HG02571 (cell line): ENCODE results near the gene CCDC116.
"Not testable (repeated sequence)": the region's sequence is repeated elsewhere in the genome, so short reads cannot be mapped to it uniquely, and the experiment has no call there.

Experiments
- ATAC-seq: cut with Tn5 transposase; IDR thresholded peaks from one replicate; pipeline ENCODE4 v1.9.1; 2021; ENCODE audit warnings: mild to moderate bottlenecking, moderate library complexity; ENCODE audit not compliant: unreplicated experiment

Gene CCDC116

DNA sequence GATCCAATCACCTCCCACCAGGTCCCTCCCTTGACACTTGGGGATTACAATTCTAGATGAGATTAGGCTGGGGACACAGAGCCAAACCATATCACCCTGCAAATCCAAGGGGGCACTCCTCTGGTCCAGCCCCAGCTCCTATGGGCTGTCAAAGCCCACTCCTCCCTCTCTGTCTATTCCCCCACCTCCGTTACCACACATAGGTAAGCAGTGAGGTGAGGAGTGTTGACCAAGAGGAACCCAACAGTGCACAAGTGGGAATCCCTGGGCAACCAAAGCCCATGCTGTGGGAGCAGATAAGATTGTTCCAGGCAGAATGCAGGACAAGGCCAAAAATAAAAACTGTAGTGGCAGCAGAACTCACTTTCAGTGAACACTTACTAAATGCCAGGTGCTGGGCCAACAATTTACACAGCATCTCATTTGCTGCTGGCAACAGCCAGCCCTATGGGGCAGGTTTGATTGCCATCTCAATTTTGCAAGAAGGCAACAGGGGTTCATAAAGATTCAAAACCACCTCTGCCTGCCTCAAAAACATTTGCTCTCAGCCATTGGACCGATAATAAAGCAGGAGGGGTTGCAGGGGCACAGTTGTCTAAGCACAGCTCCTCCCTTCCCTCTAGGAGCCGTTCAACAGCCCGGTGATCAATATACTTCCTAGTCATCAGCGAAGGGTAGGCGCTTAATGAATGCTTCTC is 18.4 kb downstream of the CCDC116 start:
- ATAC-seq = no peak

DNA sequence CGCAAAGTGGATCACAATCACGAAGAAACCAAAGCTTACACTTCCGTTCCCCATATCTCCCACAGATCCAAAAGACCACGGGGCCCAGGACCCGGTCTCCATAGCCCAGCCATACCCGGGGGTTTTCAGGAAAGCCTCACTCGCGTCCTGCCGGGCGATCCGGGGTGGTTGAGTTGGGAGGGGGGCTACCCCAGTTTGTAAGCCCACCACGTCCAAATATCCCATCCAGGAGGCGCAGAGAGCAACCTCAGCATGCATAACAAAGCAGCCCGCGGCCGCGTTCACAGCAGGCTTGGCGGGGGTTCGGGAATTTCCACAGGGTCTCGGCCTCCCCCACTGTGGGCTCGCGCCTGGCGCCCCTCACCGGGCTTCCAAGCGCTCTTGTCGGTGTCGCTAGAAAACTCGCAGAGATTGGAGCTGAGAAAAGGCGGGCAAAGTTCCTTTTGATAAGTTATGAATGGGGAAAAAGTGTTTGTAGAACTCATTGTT is 19.0 kb downstream of the CCDC116 start:
- peak; percentile 23 for ATAC-seq

DNA sequence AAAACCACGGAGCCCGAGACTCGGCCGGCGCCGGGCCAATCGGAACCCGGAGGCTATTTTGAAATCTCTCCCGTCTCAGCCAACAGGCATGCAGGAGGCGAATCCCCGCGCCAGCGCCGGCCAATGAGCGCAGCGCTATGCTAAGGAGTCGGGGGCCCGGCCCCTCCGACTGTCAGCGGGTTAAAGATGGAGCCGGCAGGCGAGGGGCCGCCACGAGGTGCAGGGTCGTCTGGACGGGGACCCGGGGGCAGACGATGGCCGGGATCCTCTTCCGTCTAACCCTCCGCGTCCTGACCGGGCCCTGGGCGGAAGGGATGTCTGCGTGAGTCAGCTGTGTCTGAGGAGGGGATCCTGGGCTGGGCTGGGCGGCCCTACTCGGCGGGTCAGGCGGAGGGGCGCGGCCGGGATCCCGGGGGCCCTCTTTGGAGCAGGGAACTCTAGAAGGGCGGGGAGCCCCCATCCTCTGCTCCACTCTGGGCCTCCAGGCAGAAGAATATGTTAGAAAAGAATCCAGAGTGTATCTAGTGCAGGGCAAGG is 19.5 kb downstream of the CCDC116 start:
- peak; percentile 86 for ATAC-seq

DNA sequence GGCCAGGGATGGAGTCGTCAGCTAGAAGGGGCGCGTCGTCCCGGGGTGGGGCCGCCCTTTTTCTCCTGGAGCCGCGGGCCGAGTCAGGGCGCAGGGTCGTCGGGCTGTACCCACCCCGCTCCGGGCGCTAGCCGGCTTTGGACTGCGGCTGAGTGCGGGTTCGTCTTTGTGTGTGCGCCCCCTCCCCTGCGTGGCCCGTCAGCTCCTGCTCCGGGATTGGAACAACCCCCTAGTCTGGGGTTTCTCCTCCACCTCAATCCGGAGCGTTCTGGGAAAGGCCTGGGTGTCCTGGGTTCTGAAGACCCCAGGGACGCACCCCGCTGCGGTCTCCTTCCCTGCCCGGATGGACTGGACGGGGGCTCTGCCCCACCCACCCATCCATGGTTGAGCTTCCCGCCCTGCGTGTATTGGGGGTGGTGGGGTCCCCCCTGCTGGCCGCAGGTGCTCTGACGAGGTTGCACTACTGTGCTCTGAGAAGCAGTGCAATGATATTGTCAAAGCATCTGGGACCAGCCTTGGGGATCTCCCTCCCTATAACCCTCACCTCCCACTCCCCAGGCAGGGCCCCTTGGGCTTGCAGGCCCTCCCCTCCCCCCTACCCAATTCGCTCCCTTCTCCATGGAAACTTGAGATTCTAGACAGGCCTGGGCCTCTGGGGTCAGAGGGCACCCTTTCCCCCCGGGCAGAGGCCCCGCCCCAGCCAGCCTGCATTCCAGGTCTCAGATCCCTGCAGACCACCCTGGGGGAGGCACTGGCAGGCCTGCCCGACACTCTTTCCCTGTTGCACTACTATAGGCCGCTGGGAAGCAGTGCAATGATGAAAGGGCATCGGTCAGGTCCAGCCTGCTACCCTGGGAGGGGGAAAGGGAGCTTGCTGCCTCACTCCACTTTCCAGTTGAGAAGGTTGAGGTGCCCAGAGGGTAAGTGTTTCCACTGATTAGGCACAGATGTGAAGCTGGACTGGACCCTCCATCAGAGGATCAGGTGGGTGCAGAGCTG is 20.3 kb downstream of the CCDC116 start:
- no peak for ATAC-seq

DNA sequence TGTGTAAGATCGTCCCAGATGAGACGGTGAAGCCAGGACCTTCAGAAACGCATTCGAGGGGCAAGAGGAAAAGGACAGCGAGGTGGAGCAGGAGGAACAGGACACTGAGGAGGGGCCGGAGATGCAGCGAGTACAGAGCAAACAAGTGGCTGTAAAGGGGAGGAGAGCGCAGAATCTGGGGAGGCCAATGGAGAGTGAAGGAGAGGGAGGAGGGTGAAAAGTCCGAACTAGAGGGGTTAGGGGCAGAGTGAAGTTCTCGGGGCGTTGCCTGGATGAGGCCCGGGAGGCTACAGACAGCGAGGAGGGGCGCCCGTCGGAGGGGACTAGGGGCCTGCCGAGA is 24.4 kb downstream of the CCDC116 start:
- no peak for ATAC-seq

DNA sequence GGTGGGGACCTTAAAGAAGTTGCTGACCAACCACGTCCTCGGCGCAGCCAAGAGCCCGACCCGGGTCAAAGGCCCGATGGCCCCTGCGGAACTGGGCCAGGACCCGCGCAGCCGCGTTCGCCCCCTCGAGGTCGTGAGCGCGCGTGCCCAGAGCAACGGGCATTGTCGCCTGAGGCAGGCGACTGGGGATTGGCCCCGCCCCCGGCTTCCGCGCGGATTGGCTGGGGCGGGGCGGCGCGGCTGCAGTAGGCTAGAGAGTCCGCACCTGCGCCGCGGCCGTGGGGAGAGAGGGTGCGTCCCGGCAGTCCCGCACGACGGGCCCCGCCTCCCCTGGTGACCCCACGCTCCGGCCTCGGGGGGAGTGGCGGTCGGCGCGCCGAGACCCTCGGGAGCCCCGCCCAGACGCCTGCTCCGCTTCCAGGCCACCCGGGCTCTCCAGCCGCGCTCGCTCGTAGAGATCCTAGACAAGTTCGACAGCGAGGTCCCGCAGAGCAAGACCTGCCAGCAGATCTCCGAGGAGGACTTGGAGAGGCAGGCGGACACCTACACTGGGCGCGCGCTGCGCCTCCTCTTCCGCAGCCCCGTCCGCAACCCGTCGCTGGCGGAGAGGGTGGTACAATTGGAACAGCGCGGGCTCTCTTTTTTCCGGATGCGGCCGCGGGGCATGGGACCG is 24.9 kb downstream of the CCDC116 start:
- ATAC-seq = no peak

DNA sequence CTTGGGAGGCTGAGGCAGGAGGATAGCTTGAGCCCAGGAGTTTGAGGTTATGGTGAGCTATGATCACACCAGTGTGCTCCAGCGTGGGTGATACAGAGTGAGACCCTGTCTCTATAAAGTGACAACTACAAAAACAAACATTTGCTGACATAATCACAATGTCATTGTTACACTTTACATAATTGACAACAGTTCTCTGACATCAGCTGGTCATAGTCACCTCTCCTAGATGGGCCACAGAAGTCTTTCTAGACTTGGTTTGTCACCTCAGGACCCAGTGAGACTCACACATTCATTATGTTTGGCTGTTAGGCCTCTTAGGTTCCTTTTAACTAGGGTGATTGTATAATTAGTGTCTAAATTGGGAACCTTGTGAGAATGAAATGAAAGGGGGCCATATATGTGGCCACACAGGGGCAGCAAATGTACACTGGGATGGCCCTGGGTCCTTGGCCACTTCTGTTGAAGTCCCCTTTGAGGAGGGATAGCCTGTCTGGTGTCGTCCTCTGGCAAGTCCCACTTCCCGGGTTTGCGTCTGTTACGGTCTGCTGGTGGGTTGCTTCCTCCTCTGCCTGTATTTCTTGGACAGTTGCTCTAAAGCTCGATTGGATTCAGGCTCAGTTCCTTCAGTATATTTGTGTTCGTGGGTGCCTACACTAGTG is 27.4 kb downstream of the CCDC116 start:
- ATAC-seq = no peak

DNA sequence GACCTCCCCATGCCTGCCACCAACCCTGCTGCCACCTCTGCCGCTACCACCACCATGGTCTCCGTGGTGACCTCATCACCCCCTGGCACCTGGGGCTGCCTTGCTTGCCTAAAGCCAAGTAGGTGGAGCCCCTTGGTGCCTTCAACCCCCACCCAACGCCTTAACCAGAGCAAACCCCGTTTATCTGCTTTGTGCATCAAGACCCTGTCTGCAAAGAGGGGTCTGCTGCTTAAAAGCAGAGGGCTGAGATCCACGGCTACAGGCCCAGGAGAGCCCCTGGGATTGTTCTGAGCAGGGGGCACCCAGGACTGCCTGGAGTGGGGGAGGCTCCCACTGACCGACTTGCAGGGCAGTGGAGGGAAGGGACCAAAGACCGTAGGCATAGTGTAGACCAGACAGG is 28.3 kb downstream of the CCDC116 start:
- ATAC-seq = no peak

DNA sequence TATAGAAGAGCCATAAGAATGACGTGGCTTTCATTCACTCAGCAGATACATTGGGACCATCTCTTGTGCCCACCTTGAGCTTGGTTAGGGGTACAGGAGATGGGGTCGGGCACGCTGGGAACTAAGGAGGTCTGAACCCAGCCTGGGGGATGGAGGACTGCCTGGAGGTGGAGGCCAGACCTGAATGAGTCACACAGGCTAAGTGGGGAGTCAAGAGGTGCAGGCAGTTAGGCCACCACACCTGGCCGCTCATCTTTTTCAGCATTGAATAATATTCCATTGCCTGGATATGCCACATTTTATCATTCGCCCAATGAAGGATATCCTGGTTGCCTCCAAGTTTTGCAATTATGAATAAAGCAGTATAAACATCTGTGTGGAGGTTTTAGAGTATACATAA is 29.4 kb downstream of the CCDC116 start:
- no peak for ATAC-seq

DNA sequence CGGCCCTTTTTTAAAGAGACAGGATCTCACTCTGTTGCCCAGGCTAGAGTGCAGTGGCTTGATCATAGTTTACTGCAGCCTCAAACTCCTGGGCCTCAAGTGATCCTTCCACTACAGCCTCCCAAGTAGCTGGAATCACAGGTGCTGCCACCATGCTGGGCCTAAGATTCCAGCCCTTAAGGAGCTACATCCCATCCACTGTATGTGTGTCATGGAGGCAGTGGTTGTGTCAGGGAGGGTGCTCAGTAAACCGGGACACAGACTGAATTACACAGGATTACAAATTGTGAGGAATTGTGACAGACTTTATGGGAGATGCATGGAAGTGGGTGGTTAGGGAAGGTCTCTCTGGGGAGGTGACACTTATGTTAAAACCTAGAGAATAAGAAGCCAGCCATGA is 31.2 kb downstream of the CCDC116 start:
- ATAC-seq = no peak

DNA sequence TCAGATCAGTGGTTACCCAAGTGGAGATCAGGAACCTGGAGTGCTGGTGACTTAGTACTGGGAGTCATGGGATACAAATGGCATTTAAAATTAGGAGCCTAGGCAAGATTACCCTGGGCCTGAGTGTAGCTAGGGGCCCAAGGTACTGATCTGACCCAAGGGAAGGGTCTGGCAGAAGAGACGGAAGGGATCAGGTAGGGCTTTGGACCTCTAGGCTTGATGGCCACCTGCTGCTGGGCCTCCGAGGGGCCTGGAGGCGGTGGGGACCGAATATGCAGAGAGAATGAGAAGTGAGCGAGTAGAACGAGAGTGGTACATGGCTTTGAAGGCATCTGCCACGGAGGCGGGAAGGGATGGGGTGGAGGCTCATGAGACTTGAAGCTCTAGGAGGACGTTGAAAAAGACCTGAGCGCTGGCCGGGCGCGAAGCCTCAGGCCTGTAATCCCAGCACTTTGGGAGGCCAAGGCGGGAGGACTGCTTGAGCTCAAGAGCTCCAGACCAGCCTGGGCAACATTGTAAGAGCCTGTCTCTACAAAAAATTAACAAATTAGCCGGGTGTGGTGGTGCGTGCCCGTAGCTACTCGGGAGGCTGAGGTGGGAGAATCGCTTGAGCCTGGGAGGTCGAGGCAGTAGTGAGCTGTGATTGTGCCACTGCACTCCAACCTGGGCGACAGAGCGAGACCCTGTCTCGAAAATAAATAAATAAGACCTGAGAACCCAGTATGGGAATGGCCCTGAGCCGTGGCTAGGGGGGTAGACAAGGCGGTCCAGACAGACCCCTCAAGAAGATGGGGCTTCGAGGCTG is 32.7 kb downstream of the CCDC116 start:
- no peak for ATAC-seq

DNA sequence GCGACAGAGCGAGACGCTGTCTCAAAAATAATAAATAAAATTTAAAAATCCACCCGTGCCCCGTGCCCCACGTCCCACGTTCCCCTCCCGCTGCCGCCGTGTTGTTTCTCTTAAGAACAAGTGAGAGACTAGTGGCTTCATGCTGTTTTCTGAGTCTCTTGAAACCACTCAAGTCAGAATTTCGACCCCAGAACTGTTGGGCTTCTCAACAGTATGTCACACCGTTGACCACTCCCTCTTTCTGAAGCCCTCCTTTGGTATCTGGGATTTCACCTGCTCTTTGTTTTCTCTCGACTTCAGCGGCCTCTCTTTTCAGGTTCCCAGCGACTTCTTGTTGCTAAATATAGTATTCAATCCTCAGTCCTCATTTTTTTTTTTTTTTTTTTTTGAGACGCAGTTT is 34.2 kb downstream of the CCDC116 start:
- no peak for ATAC-seq

DNA sequence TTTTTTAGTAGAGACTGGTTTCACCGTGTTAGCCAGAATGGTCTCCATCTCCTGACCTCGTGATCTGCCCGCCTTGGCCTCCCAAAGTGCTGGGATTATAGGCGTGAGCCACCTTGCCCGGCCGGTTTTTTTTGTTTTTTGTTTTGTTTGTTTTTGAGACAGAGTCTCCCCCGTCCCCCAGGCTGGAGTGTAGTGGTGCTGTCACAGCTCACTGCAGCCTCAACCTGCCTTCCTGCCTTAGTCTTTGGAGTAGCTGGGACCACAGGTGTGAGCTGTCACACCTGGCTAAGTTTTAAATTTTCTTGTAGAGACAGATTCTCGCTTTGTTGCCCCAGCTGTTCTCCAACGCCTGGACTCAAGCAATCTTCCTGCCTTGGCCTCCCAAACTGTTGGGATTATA is 36.5 kb downstream of the CCDC116 start:
- no peak for ATAC-seq

DNA sequence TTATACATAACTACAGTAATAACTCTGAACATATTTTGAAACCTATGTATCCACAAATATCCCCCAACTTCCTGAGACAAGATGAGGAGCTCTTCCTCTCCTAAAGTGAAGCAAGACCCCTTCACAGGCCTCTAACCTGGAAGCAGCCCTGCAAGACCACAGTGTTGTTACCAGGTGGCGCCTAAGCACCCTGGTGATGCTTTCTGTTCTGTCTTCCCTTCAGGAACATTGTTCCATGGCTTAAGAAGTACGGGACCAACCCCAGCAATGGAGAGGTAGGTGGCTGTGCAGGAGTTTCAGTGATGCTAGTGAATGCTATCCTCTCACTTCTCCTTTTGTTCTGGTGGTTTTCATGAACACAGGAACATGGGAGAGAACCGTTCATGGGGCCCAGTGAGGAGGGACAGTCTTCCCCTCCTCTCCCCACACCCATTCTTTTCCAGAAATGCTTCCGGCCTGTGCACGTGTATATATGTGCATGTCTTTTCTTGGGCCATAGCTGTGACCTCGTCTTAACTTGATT is 39.6 kb downstream of the CCDC116 start:
- no peak for ATAC-seq

DNA sequence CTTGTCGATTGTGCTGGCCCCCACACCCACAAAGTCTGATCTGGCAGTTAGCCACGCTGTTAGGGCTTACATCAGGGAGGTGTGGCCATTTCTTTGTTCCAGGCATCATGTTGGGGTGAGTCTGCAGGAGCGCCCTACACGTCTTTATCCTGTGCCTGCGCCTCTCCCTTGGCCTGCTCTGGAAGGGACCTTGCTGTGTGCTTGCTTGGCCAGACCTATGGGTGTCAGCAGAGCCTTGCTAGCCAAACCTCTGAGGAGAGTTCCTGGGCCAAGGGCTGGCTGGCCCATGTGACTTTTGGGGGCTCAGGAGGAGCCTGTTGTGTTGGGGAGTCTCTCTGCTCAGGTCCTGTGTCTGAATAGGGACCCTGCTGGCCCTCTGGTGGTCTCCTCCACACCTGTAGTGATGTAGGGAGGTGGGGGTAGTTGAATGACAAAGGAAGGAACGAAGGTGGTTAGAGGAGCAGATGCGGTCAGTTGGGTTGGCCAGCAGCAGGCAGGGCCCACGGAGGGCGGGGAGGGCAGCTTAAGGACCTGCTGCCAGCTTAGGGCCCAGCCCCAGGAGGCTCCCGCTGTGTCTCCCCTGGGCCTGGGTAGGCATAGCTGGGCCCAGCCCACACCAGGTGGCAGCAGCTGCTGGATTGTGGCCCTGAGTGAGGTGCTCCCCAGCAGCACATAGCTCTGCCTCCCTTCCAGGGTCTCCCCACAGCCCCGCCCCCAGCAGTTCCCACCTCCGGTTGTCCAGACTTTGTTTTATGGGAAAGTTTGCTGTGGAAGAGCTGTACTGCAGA is 41.2 kb downstream of the CCDC116 start:
- no peak for ATAC-seq

DNA sequence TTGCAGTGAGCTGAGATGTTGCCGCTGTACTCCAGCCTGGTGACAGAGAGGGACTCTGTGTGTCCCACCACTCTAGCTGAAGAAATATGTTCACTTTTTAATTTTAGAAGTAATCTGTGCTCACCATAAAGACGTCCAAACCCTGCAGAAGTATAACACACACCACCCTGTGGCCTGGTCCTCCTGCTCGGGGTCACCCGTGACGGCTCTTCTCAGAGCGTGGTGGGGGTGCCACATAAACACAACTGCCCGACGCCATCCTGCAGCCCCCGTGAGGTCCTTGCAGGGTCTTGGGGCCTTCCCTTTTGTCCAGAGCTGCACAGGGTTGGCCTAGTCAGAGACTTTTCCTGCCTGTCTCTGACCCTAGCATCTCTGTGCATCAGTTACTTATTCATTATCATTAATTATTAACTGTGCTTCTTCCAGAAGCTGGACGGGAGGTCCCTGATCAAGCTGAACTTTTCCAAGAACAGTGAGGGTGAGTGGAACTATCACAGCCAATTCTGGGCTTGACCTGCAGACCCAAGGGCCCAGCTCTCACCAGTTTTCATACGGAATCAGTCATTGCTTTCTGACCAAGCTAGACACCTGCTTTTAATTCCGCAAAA is 42.2 kb downstream of the CCDC116 start:
- ATAC-seq = no peak

DNA sequence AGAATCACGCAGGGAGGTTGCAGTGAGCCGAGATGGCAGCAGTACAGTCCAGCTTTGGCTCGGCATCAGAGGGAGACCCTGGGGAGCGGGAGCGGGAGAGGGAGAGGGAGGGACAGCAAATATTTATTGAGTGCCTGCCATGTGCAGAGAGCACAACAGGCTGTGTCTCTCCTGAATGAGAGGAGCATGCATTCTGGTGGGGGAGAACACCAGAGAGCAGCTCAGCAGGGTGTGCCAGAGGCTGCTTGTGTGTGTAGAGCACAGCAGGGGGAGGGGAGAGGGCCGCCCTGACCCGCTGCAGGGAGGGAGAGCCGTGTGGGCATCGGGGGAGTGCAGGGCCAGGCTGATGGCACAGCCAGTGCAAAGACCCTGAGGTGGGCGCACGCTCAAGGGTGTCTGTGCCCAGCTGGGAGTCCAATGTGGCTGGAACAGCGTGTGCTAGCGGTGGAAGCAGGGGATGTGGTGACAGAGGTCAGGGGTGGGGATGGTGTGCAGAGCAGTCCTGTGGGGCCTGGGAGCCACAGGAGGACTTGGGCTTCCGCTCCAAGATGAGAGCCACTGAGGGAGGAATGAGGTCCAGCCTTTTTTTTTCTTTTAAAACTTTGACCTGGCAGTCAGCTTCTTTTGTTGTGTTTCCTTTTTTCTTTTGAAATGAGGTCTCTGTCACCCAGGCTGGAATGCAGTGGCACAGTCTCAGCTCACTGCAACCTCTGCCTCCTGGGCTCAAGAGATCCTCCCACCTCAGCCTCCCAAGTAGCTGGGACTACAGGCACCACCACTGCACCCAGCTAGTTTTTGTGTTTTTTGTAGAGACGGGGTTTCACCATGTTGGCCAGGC is 45.3 kb downstream of the CCDC116 start:
- no peak for ATAC-seq

DNA sequence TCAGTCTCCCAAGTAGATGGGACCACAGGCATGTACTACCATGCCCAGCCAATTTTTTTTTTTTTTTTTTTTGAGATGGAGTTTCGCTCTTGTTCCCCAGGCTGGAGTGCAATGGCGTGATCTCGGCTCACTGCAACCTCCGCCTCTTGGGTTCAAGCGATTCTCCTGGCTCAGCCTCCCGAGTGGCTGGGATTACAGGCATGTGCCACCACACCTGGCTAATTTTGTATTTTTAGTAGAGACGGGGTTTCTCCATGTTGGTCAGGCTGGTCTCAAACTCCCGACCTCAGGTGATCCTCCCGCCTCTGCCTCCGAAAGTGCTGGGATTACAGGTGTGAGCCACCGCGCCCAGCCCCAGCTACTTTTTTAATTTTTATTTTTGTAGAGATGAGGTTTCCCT is 46.3 kb downstream of the CCDC116 start:
- ATAC-seq = not testable (repeated sequence)
